Keratinocyte (primary cell): ENCODE results near the gene BOK.

Experiments used
- EZH2 ChIP-seq: IDR thresholded peaks from one replicate; pipeline ENCODE4 v1.6.1; 2012; ENCODE audit warnings: inconsistent platforms, mild to moderate bottlenecking, low read length, moderate library complexity
- TF ChIP-seq, protein P1 (sequence below), 3 experiments: IDR thresholded peaks in 1 of 3; conservative IDR thresholded peaks in 1 of 3; optimal IDR thresholded peaks in 1 of 3; 2 replicates in 2 of 3; 3 replicates in 1 of 3; pipeline versions ENCODE3 to v1.5.1; 2011; ENCODE audit warnings: low read length in 3 of 3, mild to moderate bottlenecking in 3 of 3, moderate library complexity in 2 of 3, control low read depth in 1 of 3, inconsistent platforms in 1 of 3; ENCODE audit not compliant: insufficient read depth in 2 of 3; ENCODE audit errors: extremely low read depth in 1 of 3

- TF ChIP-seq, protein P1, sequence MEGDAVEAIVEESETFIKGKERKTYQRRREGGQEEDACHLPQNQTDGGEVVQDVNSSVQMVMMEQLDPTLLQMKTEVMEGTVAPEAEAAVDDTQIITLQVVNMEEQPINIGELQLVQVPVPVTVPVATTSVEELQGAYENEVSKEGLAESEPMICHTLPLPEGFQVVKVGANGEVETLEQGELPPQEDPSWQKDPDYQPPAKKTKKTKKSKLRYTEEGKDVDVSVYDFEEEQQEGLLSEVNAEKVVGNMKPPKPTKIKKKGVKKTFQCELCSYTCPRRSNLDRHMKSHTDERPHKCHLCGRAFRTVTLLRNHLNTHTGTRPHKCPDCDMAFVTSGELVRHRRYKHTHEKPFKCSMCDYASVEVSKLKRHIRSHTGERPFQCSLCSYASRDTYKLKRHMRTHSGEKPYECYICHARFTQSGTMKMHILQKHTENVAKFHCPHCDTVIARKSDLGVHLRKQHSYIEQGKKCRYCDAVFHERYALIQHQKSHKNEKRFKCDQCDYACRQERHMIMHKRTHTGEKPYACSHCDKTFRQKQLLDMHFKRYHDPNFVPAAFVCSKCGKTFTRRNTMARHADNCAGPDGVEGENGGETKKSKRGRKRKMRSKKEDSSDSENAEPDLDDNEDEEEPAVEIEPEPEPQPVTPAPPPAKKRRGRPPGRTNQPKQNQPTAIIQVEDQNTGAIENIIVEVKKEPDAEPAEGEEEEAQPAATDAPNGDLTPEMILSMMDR (optimal IDR thresholded peaks at IDR 0.05 in 1 of 3, IDR thresholded peaks at IDR 0.05 in 1 of 3, conservative IDR thresholded peaks at IDR 0.05 in 1 of 3; ENCODE audit: extremely low read depth in 1 of 3, insufficient read depth in 2 of 3, low read length in 3 of 3) = no peak
- no peak for TF ChIP-seq EZH2
Observed at GRCh38 chr2:241545106-241545505, 13.4 kb upstream of the BOK start.
